Calu3 (cell line): ENCODE data around the gene UQCRC1. TPM values are rescaled to one million over a fixed set of nuclear protein-coding genes. Genes with fewer than 3 reads are reported as not detected.

Experiments used
- BruUV-seq: library from RNA; stranded (reverse); fragments of 400-500 nt; replicated peaks from 2 replicates; lab custom pipeline; 2021; lab: Mats Ljungman, UMichigan
- CTCF ChIA-PET: fragments of 300-600 bp; sonication (Branson Sonifier 250); formaldehyde crosslinking; loops from one replicate; lab custom pipeline; 2022; ENCODE audit warnings: antibody characterized with exemption; lab: Charles Lee
- DNase-seq: peaks from one replicate; pipeline ENCODE4 v3.0.0; 2022
- H3K27ac Mint-ChIP-seq: one replicate; pipeline ENCODE4 v1.8.0; 2022; ENCODE audit warnings: mixed read lengths; ENCODE audit not compliant: unreplicated experiment
- H3K27me3 Mint-ChIP-seq: one replicate; pipeline ENCODE4 v1.8.0; 2022; ENCODE audit warnings: mixed read lengths; ENCODE audit not compliant: unreplicated experiment
- H3K36me3 Mint-ChIP-seq: one replicate; pipeline ENCODE4 v1.8.0; 2022; ENCODE audit warnings: mild to moderate bottlenecking, moderate library complexity, mixed read lengths; ENCODE audit not compliant: insufficient read depth, unreplicated experiment
- H3K4me1 Mint-ChIP-seq: one replicate; pipeline ENCODE4 v1.8.0; 2022; ENCODE audit warnings: mild to moderate bottlenecking, low read depth, mixed read lengths; ENCODE audit not compliant: unreplicated experiment
- H3K4me3 Mint-ChIP-seq: one replicate; pipeline ENCODE4 v1.8.0; 2022; ENCODE audit warnings: mild to moderate bottlenecking, low read depth, moderate library complexity, mixed read lengths; ENCODE audit not compliant: unreplicated experiment
- H3K9me3 Mint-ChIP-seq: one replicate; pipeline ENCODE4 v1.8.0; 2022; ENCODE audit warnings: low read depth, mixed read lengths; ENCODE audit not compliant: unreplicated experiment
- CTCF ChIP-seq: fragments of 200-600 bp; IDR thresholded peaks from one replicate; pipeline ENCODE4 v1.8.0; 2022; ENCODE audit warnings: antibody characterized with exemption; ENCODE audit not compliant: unreplicated experiment
- intact Hi-C: fragments of 100-400 bp; cut with micrococcal nuclease; formaldehyde crosslinking; loops from one replicate; pipeline ENCODE4 v1.10.0; 2022; ENCODE audit not compliant: unreplicated experiment
- total RNA-seq: library from RNA; stranded (reverse); gene quantifications from 2 replicates; pipeline ENCODE4 v1.2.3, GENCODE V29; 2022

UQCRC1 gene
- total RNA-seq, 1 experiment from 2014 or later = 207 TPM

- Mint-ChIP-seq H3K27ac (no peak overlapping the region), H3K4me1 (no peaks in the 10 kb centered on the region), H3K9me3 (no peaks in the 10 kb centered on the region), H3K36me3 (no peaks in the 10 kb centered on the region), H3K4me3 (no peak overlapping the region), H3K27me3 (peaks cover 2% of the 10 kb centered on the region)
- DNase-seq = no peak
- no TSS peak for BruUV-seq
- CTCF ChIA-PET = interaction anchor here (0.9 kb wide), 1 partner anchor 10 kb away, joined by 3 read pairs; no protein-coding TSS in a partner anchor
- intact Hi-C loops = no loop called here
- no peak for TF ChIP-seq CTCF
Measured at GRCh38 chr3:48585411-48585810, 24.0 kb downstream of the UQCRC1 start.

GRCh38 chr3:48584836-48585235 lies 24.6 kb downstream of the UQCRC1 start:
- CTCF ChIA-PET = interaction anchor here (0.9 kb wide), 1 partner anchor 11 kb away, joined by 3 read pairs; no protein-coding TSS in a partner anchor
- intact Hi-C loops = no loop called here
- no peaks in the 10 kb centered on the region for H3K36me3 Mint-ChIP-seq

GRCh38 chr3:48581621-48582481 lies 27.6 kb downstream of the UQCRC1 start:
- no peak overlapping the region for H3K27ac Mint-ChIP-seq

More at GRCh38 chr3:48584836-48585235, 24.6 kb downstream of the UQCRC1 start:
- no peaks in the 10 kb centered on the region for H3K9me3 Mint-ChIP-seq
- H3K27ac Mint-ChIP-seq = no peak overlapping the region
- TF ChIP-seq CTCF = no peak
- H3K4me3 Mint-ChIP-seq = no peak overlapping the region
- no TSS peak for BruUV-seq
- no peaks in the 10 kb centered on the region for H3K27me3 Mint-ChIP-seq
- H3K4me1 Mint-ChIP-seq = no peaks in the 10 kb centered on the region
- DNase-seq = no peak

GRCh38 chr3:48576647-48577046 lies 32.8 kb downstream of the UQCRC1 start:
- no peak overlapping the region for H3K27ac Mint-ChIP-seq
- no peak overlapping the region for H3K4me3 Mint-ChIP-seq
- no peaks in the 10 kb centered on the region for H3K36me3 Mint-ChIP-seq
- no peaks in the 10 kb centered on the region for H3K4me1 Mint-ChIP-seq
- TF ChIP-seq CTCF = no peak
- H3K9me3 Mint-ChIP-seq = no peaks in the 10 kb centered on the region
- no TSS peak for BruUV-seq
- no peak for DNase-seq
- no peaks in the 10 kb centered on the region for H3K27me3 Mint-ChIP-seq
- CTCF ChIA-PET = interaction anchor here (0.6 to 0.9 kb wide), 2 partner anchors 16 to 19 kb away, joined by 3 read pairs; no protein-coding TSS in a partner anchor
- intact Hi-C loops = no loop called here

More at GRCh38 chr3:48581621-48582481, 27.6 kb downstream of the UQCRC1 start:
- DNase-seq = no peak
- no TSS peak for BruUV-seq
- intact Hi-C loops = no loop called here
- no peak for TF ChIP-seq CTCF
- H3K36me3 Mint-ChIP-seq = no peaks in the 10 kb centered on the region
- CTCF ChIA-PET = interaction anchor here (0.6 kb wide), 1 partner anchor 335 kb away, joined by 3 read pairs; no protein-coding TSS in a partner anchor
- H3K27me3 Mint-ChIP-seq = no peaks in the 10 kb centered on the region
- no peak overlapping the region for H3K4me3 Mint-ChIP-seq
- no peaks in the 10 kb centered on the region for H3K4me1 Mint-ChIP-seq
- no peaks in the 10 kb centered on the region for H3K9me3 Mint-ChIP-seq
